ENCODE results near the gene UBE2G1. TPM values are rescaled to one million over a fixed set of nuclear protein-coding genes. Genes with fewer than 3 reads are reported as not detected.

The UBE2G1 gene
- total and polyA plus RNA-seq, 2 of the 13 experiments (the other 11 are each of a cell fraction or from before 2014, with no cell fraction given): 27.9 to 42.6 TPM

GRCh38 chr17:4318596-4318995, 47.9 kb downstream of the UBE2G1 start:
- WGBS (ENCODE audit: low lambda C conversion rate): 86% methylated on average over 3 of the region's 3 CpGs
- ATAC-seq: no peak
- CTCF ChIA-PET (ENCODE audit: low intra/inter-chr PET ratio, low total read pairs): no interaction called here

GRCh38 chr17:4318186-4318585, 48.3 kb downstream of the UBE2G1 start:
- H3K9me3 ChIP-seq (ENCODE audit: low read length): no peaks in the 10 kb centered on the region
- H3K79me2 ChIP-seq (ENCODE audit: insufficient read depth, low read length): peaks cover 85% of the 10 kb centered on the region
- no peak for FAIRE-seq
- no TSS peak for BruUV-seq (replicated peaks)
- peaks cover 36% of the 10 kb centered on the region for H4K20me1 ChIP-seq (ENCODE audit: insufficient read depth, low read length)
- WGBS (ENCODE audit: low lambda C conversion rate): 83% methylated on average over 5 of the region's 5 CpGs
- no peaks in the 10 kb centered on the region for H3K36me3 ChIP-seq (replicated peaks in 1 of 2; ENCODE audit: control insufficient read depth in 1 of 2, insufficient read depth in 2 of 2, low read length in 2 of 2)
- H3K27ac ChIP-seq (ENCODE audit: extremely low read length, insufficient read depth, low read length): no peak overlapping the region
- ChIA-PET CTCF (ENCODE audit: low intra/inter-chr PET ratio, low total read pairs) (no interaction called here), POLR2A (no interaction called here)
- no peak overlapping the region for H3K4me2 ChIP-seq (ENCODE audit: low read depth, low read length)
- no peak overlapping the region for H3K4me3 ChIP-seq (replicated peaks in 1 of 3; ENCODE audit: insufficient read depth in 1 of 3, low read depth in 2 of 3, low read length in 3 of 3)
- H3K4me1 ChIP-seq (ENCODE audit: insufficient read depth, low read length): peaks cover 52% of the 10 kb centered on the region
- intact Hi-C loops (cut with micrococcal nuclease; ENCODE audit: unreplicated experiment): no loop called here
- no peak for ATAC-seq
- H2AFZ ChIP-seq (ENCODE audit: low read length): no peak overlapping the region
- no peaks in the 10 kb centered on the region for H3K27me3 ChIP-seq (ENCODE audit: control insufficient read depth in 1 of 2, insufficient read depth in 2 of 2, low read length in 2 of 2)
- no peak for DNase-seq (ENCODE audit: low spot score)
- no peak overlapping the region for H3K9ac ChIP-seq (ENCODE audit: insufficient read depth, low read depth, low read length)
- in situ Hi-C loops (cut with HindIII; ENCODE audit: extremely low pct_ligation_motif_present, low pct_unique_long_range_greater_than_20kb): no loop called here
- no peak for TF ChIP-seq XBP1 (CRISPR knock-in tag; IDR thresholded peaks at IDR 0.05)
- no peak for TF ChIP-seq ZNF776 (CRISPR knock-in tag; IDR thresholded peaks at IDR 0.05)
- TF ChIP-seq NFATC3 (CRISPR knock-in tag; IDR thresholded peaks at IDR 0.05): no peak
- TF ChIP-seq NFAT5 (CRISPR knock-in tag; IDR thresholded peaks at IDR 0.05): no peak
- no peak for TF ChIP-seq ARNTL (CRISPR knock-in tag; IDR thresholded peaks at IDR 0.05)
- TF ChIP-seq SIX1 (CRISPR knock-in tag; IDR thresholded peaks at IDR 0.05; ENCODE audit: borderline replicate concordance): no peak
- TF ChIP-seq ZNF274 (CRISPR knock-in tag; IDR thresholded peaks at IDR 0.05): no peak
- no peak for TF ChIP-seq KDM3A (CRISPR knock-in tag; IDR thresholded peaks at IDR 0.05; ENCODE audit: low read depth)
- no peak for TF ChIP-seq NKX3-1 (CRISPR knock-in tag; IDR thresholded peaks at IDR 0.05)
- TF ChIP-seq ZNF33B (CRISPR knock-in tag; IDR thresholded peaks at IDR 0.05): no peak

More at GRCh38 chr17:4318596-4318995, 47.9 kb downstream of the UBE2G1 start:
- H2AFZ ChIP-seq (ENCODE audit: low read length): no peak overlapping the region
- no TSS peak for BruUV-seq (replicated peaks)
- in situ Hi-C loops (cut with HindIII; ENCODE audit: extremely low pct_ligation_motif_present, low pct_unique_long_range_greater_than_20kb) (no loop called here), intact Hi-C loops (cut with micrococcal nuclease; ENCODE audit: unreplicated experiment) (no loop called here)
- POLR2A ChIA-PET: no interaction called here
- no peaks in the 10 kb centered on the region for H3K27me3 ChIP-seq (ENCODE audit: control insufficient read depth in 1 of 2, insufficient read depth in 2 of 2, low read length in 2 of 2)
- TF ChIP-seq NFYB (CRISPR knock-in tag; IDR thresholded peaks at IDR 0.05) (no peak), ZNF432 (CRISPR knock-in tag; IDR thresholded peaks at IDR 0.05; ENCODE audit: borderline replicate concordance) (no peak), MEF2D (CRISPR knock-in tag; IDR thresholded peaks at IDR 0.05) (no peak), PCBP1 (IDR thresholded peaks at IDR 0.05; ENCODE audit: borderline replicate concordance, low read depth, low read length) (no peak), MXD1 (CRISPR knock-in tag; IDR thresholded peaks at IDR 0.05) (no peak), ZBTB8A (CRISPR knock-in tag; IDR thresholded peaks at IDR 0.05; ENCODE audit: borderline replicate concordance, low read depth) (no peak)
- peaks cover 36% of the 10 kb centered on the region for H4K20me1 ChIP-seq (ENCODE audit: insufficient read depth, low read length)
- H3K9ac ChIP-seq (ENCODE audit: insufficient read depth, low read depth, low read length): no peak overlapping the region
- H3K4me2 ChIP-seq (ENCODE audit: low read depth, low read length): no peak overlapping the region
- H3K36me3 ChIP-seq (replicated peaks in 1 of 2; ENCODE audit: control insufficient read depth in 1 of 2, insufficient read depth in 2 of 2, low read length in 2 of 2): no peaks in the 10 kb centered on the region
- FAIRE-seq: no peak
- peak overlapping the region; percentile 7 for H3K27ac ChIP-seq (ENCODE audit: extremely low read length, insufficient read depth, low read length)
- H3K4me1 ChIP-seq (ENCODE audit: insufficient read depth, low read length): peaks cover 52% of the 10 kb centered on the region
- no peak for DNase-seq (ENCODE audit: low spot score)
- peaks cover 85% of the 10 kb centered on the region for H3K79me2 ChIP-seq (ENCODE audit: insufficient read depth, low read length)
- no peaks in the 10 kb centered on the region for H3K9me3 ChIP-seq (ENCODE audit: low read length)
- H3K4me3 ChIP-seq (replicated peaks in 1 of 3; ENCODE audit: insufficient read depth in 1 of 3, low read depth in 2 of 3, low read length in 3 of 3): no peak overlapping the region

Data from HepG2 (cell line).